ENCODE results near the gene GRIN2A.

GRCh38 chr16:10070591-10070990 lies 111.6 kb downstream of the GRIN2A start:
- TF ChIP-seq EZH2 (IDR thresholded peaks at IDR 0.05) (no peak), POLR2AphosphoS5 (IDR thresholded peaks at IDR 0.05; ENCODE audit: borderline replicate concordance, low read depth, low read length) (no peak)

Data from SK-N-MC (cell line).